A549 (cell line): ENCODE measurements around the gene SPATA4. TPM values are rescaled to one million over a fixed set of nuclear protein-coding genes. Genes with fewer than 3 reads are reported as not detected.

ENCODE experiments used
- ATAC-seq, 2 experiments: fragments of 200-7000 bp in 1 of 2; fragments of >200 bp in 1 of 2; cut with Nextera tagmentation in 1 of 2; cut with Tn5 transposase in 1 of 2; 3 replicates each; pipeline versions ENCODE4 v1.8.0 to v1.9.1; 2018 to 2020; ENCODE audit warnings: mild to moderate bottlenecking in 1 of 2, moderate library complexity in 1 of 2
- CTCF ChIA-PET: fragments of 300-600 bp; sonication (Branson Sonifier 250); formaldehyde crosslinking; extraction: SDS; loops from one replicate; lab custom pipeline; 2021; ENCODE audit warnings: antibody characterized with exemption, inconsistent platforms; lab: Yijun Ruan, JAX
- POLR2A ChIA-PET: fragments of 350-600 bp; formaldehyde crosslinking; extraction: SDS; loops from one replicate; lab custom pipeline; 2021; ENCODE audit warnings: antibody characterized with exemption, inconsistent platforms; lab: Yijun Ruan, JAX
- DNase-seq, 2 experiments: peaks; one replicate each; pipeline versions ENCODE4 v3.0.0 to v3.0.0-alpha.2; 2011 to 2016; ENCODE audit warnings: low read depth in 1 of 2, low spot score in 1 of 2
- FAIRE-seq: peaks from 2 replicates; lab custom pipeline; 2011; peaks lifted over from hg19 to GRCh38; lab: Jason Lieb, UNC
- H3K27ac ChIP-seq, 2 experiments: fragments of >200 bp; sonication (Bioruptor Twin); formaldehyde crosslinking; 3 replicates each; pipeline ENCODE4 v1.5.1; 2016 to 2017
- H3K4me1 ChIP-seq: fragments of >200 bp; sonication (Bioruptor Twin); formaldehyde crosslinking; 3 replicates; pipeline ENCODE4 v1.6.1; 2016
- H3K4me2 ChIP-seq: fragments of >200 bp; sonication (Bioruptor Twin); formaldehyde crosslinking; 3 replicates; pipeline ENCODE4 v1.6.1; 2016
- H3K4me3 ChIP-seq: fragments of >200 bp; sonication (Bioruptor Twin); formaldehyde crosslinking; 3 replicates; pipeline ENCODE4 v1.5.1; 2016
- H3K9me3 ChIP-seq: fragments of >200 bp; sonication (Bioruptor Twin); formaldehyde crosslinking; 3 replicates; pipeline ENCODE4 v1.6.1; 2016
- BHLHE40 ChIP-seq: IDR thresholded peaks from 2 replicates; pipeline ENCODE4 v1.6.1; 2012; ENCODE audit warnings: low read depth, low read length, inconsistent platforms
- ESRRA ChIP-seq: fragments of 150-350 bp; IDR thresholded peaks from 2 replicates; pipeline ENCODE4 v1.6.1; 2014; ENCODE audit warnings: mild to moderate bottlenecking, low read length, borderline replicate concordance
- FOSL2 ChIP-seq, 2 experiments: fragments of 450-650 bp in 1 of 2; fragments of >200 bp in 1 of 2; sonication (Bioruptor Twin) in 1 of 2; formaldehyde crosslinking; IDR thresholded peaks; 2 replicates each; pipeline versions ENCODE4 v1.5.0 to v1.6.1; 2016 to 2020; ENCODE audit warnings: mild to moderate bottlenecking in 1 of 2, moderate library complexity in 1 of 2
- HDAC2 ChIP-seq: fragments of 200-600 bp; sonication (generic); IDR thresholded peaks from 2 replicates; pipeline ENCODE4 v1.6.1; 2016
- HOXA7 ChIP-seq: fragments of 250-450 bp; sonication (Bioruptor Pico); IDR thresholded peaks from 2 replicates; pipeline ENCODE4 v1.5.0; 2020; ENCODE audit warnings: mild to moderate bottlenecking, moderate library complexity
- JUNB ChIP-seq: fragments of >200 bp; sonication (Bioruptor Twin); formaldehyde crosslinking; IDR thresholded peaks from 2 replicates; pipeline ENCODE4 v1.6.1; 2016
- KDM1A ChIP-seq: fragments of 200-600 bp; sonication (generic); IDR thresholded peaks from 2 replicates; pipeline ENCODE4 v1.6.1; 2016; ENCODE audit warnings: low read depth, mild to moderate bottlenecking
- KDM5A ChIP-seq: fragments of 200-600 bp; sonication (generic); IDR thresholded peaks from 2 replicates; pipeline ENCODE4 v1.6.1; 2016; ENCODE audit warnings: antibody characterized with exemption, mild to moderate bottlenecking
- MAFK ChIP-seq: fragments of 450-650 bp; IDR thresholded peaks from 2 replicates; pipeline ENCODE4 v1.6.1; 2014; ENCODE audit not compliant: partially characterized antibody
- MAZ ChIP-seq: fragments of 150-350 bp; IDR thresholded peaks from 2 replicates; pipeline ENCODE4 v1.6.1; 2014; ENCODE audit warnings: antibody characterized with exemption, low read depth, low read length, borderline replicate concordance
- MYC ChIP-seq: IDR thresholded peaks from 2 replicates; pipeline ENCODE4 v1.6.1; 2012; ENCODE audit warnings: mild to moderate bottlenecking, inconsistent platforms, low read length, improper control_type of control experiment, borderline replicate concordance
- NFE2L2 ChIP-seq: fragments of 150-350 bp; conservative IDR thresholded peaks from 2 replicates; pipeline ENCODE4 v1.6.1; 2014; ENCODE audit warnings: low read length
- NR3C1 ChIP-seq: fragments of >200 bp; sonication (Bioruptor Twin); formaldehyde crosslinking; IDR thresholded peaks from 3 replicates; pipeline ENCODE4 v1.6.1; 2017
- POLR2A ChIP-seq: IDR thresholded peaks from 2 replicates; pipeline ENCODE4 v1.6.1; 2012; ENCODE audit warnings: mild to moderate bottlenecking, low read length
- SMC3 ChIP-seq: fragments of >200 bp; sonication (Bioruptor Twin); formaldehyde crosslinking; IDR thresholded peaks from 3 replicates; pipeline ENCODE4 v1.6.1; 2018; ENCODE audit warnings: inconsistent platforms
- SREBF2 ChIP-seq: fragments of 450-650 bp; IDR thresholded peaks from 2 replicates; pipeline ENCODE4 v1.6.1; 2014; ENCODE audit warnings: mild to moderate bottlenecking, moderate library complexity
- USF2 ChIP-seq: fragments of 450-650 bp; IDR thresholded peaks from 2 replicates; pipeline ENCODE4 v1.6.1; 2014; ENCODE audit warnings: antibody characterized with exemption
- ZC3H11A ChIP-seq: fragments of 450-650 bp; IDR thresholded peaks from 2 replicates; pipeline ENCODE4 v1.6.1; 2014; ENCODE audit warnings: antibody characterized with exemption, mild to moderate bottlenecking
- ZFP36 ChIP-seq: fragments of 450-650 bp; IDR thresholded peaks from 2 replicates; pipeline ENCODE4 v1.6.1; 2014; ENCODE audit warnings: borderline replicate concordance; ENCODE audit not compliant: partially characterized antibody
- ZSCAN20 ChIP-seq: fragments of 250-450 bp; sonication (Bioruptor Pico); IDR thresholded peaks from 2 replicates; pipeline ENCODE4 v1.8.0; 2022; ENCODE audit warnings: mild to moderate bottlenecking, moderate library complexity
- WGBS: methylation state at CpG from one replicate; pipeline ENCODE4 v1.1.6; 2017; ENCODE audit errors: missing lambda C conversion rate; 5-methylcytosine and 5-hydroxymethylcytosine counted together
- polyA plus RNA-seq, 4 experiments: library from polyadenylated mRNA; depleted of rRNA in 3 of 4; stranded (reverse); fragments of >200 nt; fragmentation: RNase III in 1 of 4; extraction: RNeasy Plus Mini Kit Qiagen cat#74134 plus additional on column Dnase treatment in 1 of 4; gene quantifications; 2 replicates in 3 of 4; 3 replicates in 1 of 4; pipeline ENCODE4 v1.2.3, GENCODE V29; 2011 to 2017
- TF ChIP-seq, protein P1 (sequence below): fragments of 250-450 bp; sonication (Bioruptor Pico); IDR thresholded peaks from 2 replicates; pipeline ENCODE4 v1.5.0; 2021; ENCODE audit warnings: mild to moderate bottlenecking, moderate library complexity, borderline replicate concordance
- TF ChIP-seq, protein P2 (sequence below): fragments of >200 bp; sonication (Bioruptor Twin); formaldehyde crosslinking; IDR thresholded peaks from 3 replicates; pipeline ENCODE4 v1.5.1; 2016

The SPATA4 gene
- polyA plus RNA-seq, 2 of the 4 experiments (the other 2 are of a cell fraction), result 0.21 to 0.26 TPM

DNA sequence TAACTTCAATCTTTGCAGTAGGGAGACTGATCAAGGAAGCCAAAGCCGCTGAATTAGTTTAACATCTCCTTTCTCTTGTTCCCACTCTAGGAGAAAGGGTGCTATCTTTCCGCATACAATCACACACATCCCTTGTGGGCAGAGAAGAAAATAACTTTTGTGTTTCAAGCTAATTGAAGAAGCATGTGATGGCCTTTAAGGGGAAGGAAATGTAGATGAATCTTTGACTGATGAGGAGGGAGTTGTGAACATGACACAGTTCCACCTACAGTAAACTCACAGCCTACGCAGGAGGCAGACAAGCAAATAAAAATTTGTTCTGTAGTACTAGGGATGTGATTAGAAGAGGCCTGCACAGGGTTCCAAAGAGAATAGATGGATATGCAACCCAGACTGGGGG, 14.7 kb upstream of the SPATA4 start:
- WGBS, result 81% methylated on average over 3 of the region's 3 CpGs
- FAIRE-seq (no peak), ATAC-seq (no peak), DNase-seq (no peak)
- Histone ChIP-seq H3K4me2 (no peak overlapping the region), H3K27ac (no peak overlapping the region), H3K4me3 (no peak overlapping the region), H3K9me3 (no peaks in the 10 kb centered on the region)
- ChIA-PET POLR2A (no interaction called here), CTCF (interaction anchor here (0.6 kb wide), 1 partner anchor 1300 kb away, joined by 3 read pairs; no protein-coding TSS in a partner anchor)
- TF ChIP-seq, protein P1, sequence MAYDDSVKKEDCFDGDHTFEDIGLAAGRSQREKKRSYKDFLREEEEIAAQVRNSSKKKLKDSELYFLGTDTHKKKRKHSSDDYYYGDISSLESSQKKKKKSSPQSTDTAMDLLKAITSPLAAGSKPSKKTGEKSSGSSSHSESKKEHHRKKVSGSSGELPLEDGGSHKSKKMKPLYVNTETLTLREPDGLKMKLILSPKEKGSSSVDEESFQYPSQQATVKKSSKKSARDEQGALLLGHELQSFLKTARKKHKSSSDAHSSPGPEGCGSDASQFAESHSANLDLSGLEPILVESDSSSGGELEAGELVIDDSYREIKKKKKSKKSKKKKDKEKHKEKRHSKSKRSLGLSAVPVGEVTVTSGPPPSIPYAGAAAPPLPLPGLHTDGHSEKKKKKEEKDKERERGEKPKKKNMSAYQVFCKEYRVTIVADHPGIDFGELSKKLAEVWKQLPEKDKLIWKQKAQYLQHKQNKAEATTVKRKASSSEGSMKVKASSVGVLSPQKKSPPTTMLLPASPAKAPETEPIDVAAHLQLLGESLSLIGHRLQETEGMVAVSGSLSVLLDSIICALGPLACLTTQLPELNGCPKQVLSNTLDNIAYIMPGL, result no peak
- no peak for TF ChIP-seq MYC
- no peak for TF ChIP-seq ZFP36
- no peak for TF ChIP-seq KDM1A
- no peak for TF ChIP-seq ZC3H11A
- no peak for TF ChIP-seq HDAC2
- no peak for TF ChIP-seq POLR2A
- TF ChIP-seq USF2, result no peak
- TF ChIP-seq, protein P2, sequence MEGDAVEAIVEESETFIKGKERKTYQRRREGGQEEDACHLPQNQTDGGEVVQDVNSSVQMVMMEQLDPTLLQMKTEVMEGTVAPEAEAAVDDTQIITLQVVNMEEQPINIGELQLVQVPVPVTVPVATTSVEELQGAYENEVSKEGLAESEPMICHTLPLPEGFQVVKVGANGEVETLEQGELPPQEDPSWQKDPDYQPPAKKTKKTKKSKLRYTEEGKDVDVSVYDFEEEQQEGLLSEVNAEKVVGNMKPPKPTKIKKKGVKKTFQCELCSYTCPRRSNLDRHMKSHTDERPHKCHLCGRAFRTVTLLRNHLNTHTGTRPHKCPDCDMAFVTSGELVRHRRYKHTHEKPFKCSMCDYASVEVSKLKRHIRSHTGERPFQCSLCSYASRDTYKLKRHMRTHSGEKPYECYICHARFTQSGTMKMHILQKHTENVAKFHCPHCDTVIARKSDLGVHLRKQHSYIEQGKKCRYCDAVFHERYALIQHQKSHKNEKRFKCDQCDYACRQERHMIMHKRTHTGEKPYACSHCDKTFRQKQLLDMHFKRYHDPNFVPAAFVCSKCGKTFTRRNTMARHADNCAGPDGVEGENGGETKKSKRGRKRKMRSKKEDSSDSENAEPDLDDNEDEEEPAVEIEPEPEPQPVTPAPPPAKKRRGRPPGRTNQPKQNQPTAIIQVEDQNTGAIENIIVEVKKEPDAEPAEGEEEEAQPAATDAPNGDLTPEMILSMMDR, result no peak
- no peak for TF ChIP-seq NFE2L2
- no peak for TF ChIP-seq FOSL2 (IDR thresholded peaks at IDR 0.05)
- no peak for TF ChIP-seq FOSL2 (CRISPR knock-in tag; IDR thresholded peaks at IDR 0.05)
- TF ChIP-seq, all 56 proteins: peak for 0
- H3K4me1 ChIP-seq, result no peaks in the 10 kb centered on the region

GRCh38 chr4:176209535-176209934, 14.2 kb upstream of the SPATA4 start:
- POLR2A ChIA-PET, result no interaction called here
- 92% methylated on average over 4 of the region's 4 CpGs for WGBS

DNA sequence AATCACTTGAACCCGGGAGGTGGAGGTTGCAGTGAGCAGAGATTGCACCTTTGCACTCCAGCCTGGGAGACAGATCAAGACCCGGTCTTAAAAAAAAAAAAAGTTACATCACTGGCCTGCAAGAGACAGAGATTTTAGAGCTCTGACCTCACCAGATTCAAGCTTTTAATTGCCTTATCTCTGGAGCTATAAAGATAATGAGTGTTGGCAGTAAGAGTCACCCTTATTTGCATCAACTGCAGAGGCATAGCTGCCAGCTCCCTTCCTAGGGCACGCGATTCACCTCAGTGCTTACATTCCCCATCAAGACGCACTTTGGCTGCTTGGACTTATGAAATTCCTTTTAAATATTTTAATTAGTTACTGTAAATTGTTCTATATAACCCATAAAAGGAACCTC, 12.5 kb upstream of the SPATA4 start:
- WGBS, result 58% methylated on average over 5 of the region's 5 CpGs
- DNase-seq (no peak), FAIRE-seq (no peak), ATAC-seq (no peak)
- no peak overlapping the region for H3K4me2 ChIP-seq
- H3K4me1 ChIP-seq, result no peaks in the 10 kb centered on the region
- H3K9me3 ChIP-seq, result no peaks in the 10 kb centered on the region
- H3K27ac ChIP-seq, result no peak overlapping the region
- CTCF ChIA-PET, result interaction anchor here (0.7 kb wide), 1 partner anchor 11 kb away, joined by 3 read pairs; no protein-coding TSS in a partner anchor
- POLR2A ChIA-PET, result no interaction called here
- no peak overlapping the region for H3K4me3 ChIP-seq
- no peak for TF ChIP-seq MAZ
- TF ChIP-seq SREBF2, result no peak
- TF ChIP-seq JUNB, result no peak
- TF ChIP-seq NR3C1, result no peak
- TF ChIP-seq MAFK, result no peak
- no peak for TF ChIP-seq ESRRA
- TF ChIP-seq KDM5A, result no peak
- TF ChIP-seq, all 56 proteins: peak for 0

More at GRCh38 chr4:176209535-176209934, 14.2 kb upstream of the SPATA4 start:
- Histone ChIP-seq H3K9me3 (no peaks in the 10 kb centered on the region), H3K4me1 (no peaks in the 10 kb centered on the region), H3K27ac (no peak overlapping the region), H3K4me2 (no peak overlapping the region), H3K4me3 (no peak overlapping the region)
- ATAC-seq (no peak), FAIRE-seq (no peak), DNase-seq (no peak)
- TF ChIP-seq ZSCAN20 (CRISPR knock-in tag), result no peak
- no peak for TF ChIP-seq SMC3
- TF ChIP-seq BHLHE40, result no peak
- TF ChIP-seq HOXA7 (CRISPR knock-in tag), result no peak
- CTCF ChIA-PET, result interaction anchor here (0.6 kb wide), 1 partner anchor 1301 kb away, joined by 3 read pairs; no protein-coding TSS in a partner anchor
